NCI-H446 treated with DMSO at 0.1 percent for 48 hours (cell line): ENCODE measurements around the gene ULBP2.
"Not testable (repeated sequence)": the region's sequence is repeated elsewhere in the genome, so short reads cannot be mapped to it uniquely, and the experiment has no call there.

Experiments used
- DNase-seq: peaks from one replicate; lab custom pipeline; 2025; lab: John Stamatoyannopoulos, UW

ULBP2 gene

GRCh38 chr6:149909701-149910470 lies 31.9 kb upstream of the ULBP2 start:
- DNase-seq: no peak

- no peak for DNase-seq
These were observed 31.1 kb upstream of the ULBP2 start for GRCh38 chr6:149910721-149911151.

DNA sequence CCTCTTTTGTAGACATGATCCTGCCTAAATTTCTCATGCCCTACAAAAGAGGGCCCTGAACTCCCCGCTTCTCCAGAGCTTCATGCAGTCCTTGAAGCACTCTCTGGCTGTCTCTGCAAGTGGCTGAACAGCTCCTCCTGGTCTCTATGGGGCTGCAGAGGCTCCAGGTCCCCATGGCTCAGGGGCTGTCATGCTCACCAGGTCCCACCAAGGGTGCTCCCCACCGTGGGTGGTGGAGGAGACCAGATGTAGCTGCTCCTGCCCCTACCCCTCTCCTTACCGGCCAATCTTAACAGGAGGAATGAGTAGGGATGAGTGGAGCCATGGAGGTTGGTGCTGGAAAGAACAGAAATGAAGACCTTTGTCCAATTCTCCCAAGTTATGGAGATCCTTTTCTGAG lies 29.1 kb upstream of the ULBP2 start:
- not testable (repeated sequence) for DNase-seq

- no peak for DNase-seq
These were observed 28.7 kb upstream of the ULBP2 start for GRCh38 chr6:149913085-149913484.

DNA sequence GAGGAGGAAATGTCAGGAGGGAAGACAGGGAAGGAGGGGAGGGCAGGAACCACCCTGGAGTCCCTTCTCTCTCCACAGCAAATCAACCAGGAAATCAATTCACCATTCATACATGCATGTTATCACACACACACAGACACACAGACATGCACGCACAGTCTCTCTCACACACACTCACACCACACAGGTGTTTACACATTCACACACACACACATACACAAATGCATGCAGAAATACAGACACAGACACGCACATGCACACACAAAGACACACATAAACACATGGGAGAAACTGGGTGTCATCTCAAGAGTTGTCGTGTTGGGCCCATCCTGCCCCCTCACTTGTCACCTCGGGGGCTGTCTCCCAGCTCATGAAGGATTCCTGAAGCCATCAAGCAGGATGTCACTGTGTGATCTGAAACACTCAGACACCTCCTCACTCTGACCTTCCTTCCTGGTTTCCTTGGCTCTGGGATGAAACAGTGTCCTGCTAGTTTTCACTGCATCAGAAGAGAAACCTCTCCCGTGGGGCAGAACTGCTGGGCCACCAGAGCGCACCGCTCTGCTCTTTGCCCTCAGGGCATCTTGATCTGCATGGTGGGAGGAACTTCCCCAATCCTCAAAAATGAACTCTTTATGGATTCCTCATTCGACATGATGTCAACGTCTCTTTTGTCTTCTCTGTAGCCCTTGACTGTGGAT lies 28.1 kb upstream of the ULBP2 start:
- no peak for DNase-seq

DNA sequence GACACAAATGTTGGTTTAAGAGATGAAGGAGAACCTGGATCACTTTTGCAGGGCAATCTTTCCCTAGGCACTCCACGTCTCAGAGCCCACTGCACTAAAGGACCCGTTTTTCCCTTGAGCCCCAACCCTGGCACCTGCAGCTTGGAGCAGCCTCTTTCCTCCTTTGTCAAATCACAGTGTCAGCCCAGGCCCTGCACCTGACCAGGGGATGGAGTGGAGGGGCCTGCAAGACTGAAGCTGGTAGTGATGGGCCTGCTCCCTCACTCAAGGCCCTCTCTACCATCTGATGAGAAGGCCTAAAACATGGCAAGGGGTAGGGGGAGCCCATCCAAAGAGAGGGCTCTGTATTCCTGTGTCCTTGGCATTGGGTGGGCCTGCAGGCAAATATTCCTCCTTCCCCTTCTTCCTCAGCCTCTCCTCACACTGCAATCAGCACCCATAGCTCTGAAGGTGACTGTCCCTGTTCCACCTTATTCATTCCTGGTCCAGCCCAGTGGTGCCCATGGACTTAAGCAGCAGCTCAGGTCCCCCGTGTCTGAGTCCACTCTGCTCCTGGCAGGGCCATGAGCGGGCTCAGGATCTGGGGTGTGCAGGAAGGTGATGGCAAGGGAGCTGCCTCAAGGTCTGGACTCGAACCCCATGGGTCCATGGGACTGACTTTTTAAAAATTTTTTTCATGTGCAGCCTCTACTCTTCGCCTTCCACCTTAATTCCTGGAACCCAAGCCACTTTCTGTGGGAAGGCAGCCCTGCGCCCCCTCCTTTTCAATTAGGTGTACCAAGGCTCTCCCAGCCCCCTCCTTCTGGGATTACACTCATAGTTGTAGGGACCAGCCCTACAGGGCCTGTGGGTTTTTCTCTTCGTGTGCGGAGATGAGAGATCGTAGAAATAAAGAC lies 25.6 kb upstream of the ULBP2 start:
- no peak for DNase-seq

- no peak for DNase-seq
These were observed 24.1 kb upstream of the ULBP2 start for GRCh38 chr6:149917679-149918078.

DNA sequence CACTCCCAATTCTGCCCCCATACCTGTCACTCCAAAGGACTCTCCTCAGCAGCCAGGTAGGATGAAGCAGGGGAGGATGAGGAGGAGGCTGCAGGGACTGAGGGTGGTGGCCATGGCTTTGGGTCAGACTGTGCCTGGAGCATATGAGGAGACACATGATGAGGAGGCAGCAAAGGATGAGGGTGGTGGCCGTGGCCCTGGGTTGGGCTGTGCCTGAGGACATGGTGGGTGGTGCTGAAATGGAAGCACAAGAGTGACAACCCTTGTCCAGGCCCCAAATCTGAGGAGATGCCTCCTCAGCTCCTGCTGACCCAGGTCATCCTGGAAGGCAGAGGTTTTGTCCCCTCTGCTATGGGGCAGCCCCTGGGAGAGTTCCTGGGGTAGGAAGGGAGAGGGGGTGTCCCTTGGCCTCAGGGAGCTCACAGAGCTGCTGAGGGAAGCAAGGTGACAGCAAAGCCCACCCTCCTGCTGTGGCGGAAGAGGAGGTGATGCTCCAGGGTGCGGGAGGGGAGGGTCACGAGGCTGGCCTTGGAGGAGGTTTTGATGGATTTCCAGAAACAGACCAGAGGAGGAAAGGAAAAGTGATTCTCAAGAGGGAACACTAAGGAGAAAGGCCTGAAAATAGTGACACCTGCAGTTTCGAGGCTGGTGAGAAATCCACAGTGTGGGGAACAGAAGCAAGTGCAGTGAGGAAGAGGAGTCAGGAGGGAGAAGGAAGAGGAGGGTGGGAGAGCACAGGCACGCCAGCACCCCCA lies 23.5 kb upstream of the ULBP2 start:
- DNase-seq: no peak

GRCh38 chr6:149919126-149919833 lies 22.5 kb upstream of the ULBP2 start:
- not testable (repeated sequence) for DNase-seq

- DNase-seq: no peak
These were observed 22.0 kb upstream of the ULBP2 start for GRCh38 chr6:149919834-149920225.

DNA sequence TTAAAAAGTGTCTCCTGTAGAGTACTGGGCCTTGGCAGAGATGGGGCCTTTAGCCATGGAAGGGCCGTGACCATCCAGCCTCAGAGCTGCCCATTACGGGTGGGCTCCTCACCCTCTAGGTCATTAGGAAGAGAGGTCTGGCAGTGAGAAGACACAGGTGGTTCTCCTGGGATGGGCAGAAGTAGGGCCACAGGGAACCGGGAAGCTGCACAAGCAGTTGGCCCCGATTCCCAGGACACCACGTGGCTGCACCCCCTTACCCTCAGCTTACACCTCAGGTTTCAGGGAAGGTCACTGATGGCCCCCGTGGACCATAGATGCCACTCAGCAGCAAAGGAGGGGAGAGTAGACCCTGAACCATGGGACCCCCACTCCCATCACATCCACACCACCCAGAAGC lies 20.5 kb upstream of the ULBP2 start:
- no peak for DNase-seq

GRCh38 chr6:149922091-149922490 lies 19.7 kb upstream of the ULBP2 start:
- not testable (repeated sequence) for DNase-seq

- peak; percentile 61 for DNase-seq
These were observed 19.0 kb upstream of the ULBP2 start, which contains the start of gene RAET1G for GRCh38 chr6:149922642-149923326. Gene RAET1G (minus strand): TSS chr6:149923121. CDS start chr6:149923010, 111 bp downstream.

DNA sequence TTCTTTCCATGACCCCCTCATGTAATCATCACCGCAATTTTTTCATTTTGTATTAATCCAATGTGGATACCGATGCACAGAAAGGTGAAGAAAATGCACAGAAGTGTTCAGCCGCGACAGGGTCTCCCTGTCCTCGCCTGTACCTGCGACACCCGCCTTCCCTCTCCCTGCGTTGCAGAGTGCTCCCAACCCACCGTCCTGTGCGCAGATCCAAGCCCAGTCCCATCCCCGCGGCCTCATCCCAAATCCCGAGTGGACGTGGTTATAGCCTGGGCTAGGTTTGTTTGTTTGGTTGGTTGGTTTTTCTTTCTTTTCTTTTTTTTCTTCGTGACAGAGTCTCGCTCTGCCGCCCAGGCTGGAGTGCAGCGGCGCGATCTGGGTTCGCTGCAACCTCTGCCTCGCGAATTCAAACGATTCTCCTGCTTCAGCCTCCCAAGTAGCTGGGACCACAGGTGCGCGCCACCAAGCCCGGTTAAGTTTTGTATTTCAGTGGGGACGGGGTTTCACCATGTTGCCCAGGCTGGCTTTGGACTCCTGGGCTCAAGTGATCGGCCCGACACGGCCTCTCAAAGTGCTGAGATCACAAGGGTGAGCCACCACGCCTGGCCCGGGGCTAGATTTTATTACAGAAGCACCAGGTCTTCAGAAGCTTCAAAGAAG lies 18.4 kb upstream of the ULBP2 start:
- no peak for DNase-seq

DNA sequence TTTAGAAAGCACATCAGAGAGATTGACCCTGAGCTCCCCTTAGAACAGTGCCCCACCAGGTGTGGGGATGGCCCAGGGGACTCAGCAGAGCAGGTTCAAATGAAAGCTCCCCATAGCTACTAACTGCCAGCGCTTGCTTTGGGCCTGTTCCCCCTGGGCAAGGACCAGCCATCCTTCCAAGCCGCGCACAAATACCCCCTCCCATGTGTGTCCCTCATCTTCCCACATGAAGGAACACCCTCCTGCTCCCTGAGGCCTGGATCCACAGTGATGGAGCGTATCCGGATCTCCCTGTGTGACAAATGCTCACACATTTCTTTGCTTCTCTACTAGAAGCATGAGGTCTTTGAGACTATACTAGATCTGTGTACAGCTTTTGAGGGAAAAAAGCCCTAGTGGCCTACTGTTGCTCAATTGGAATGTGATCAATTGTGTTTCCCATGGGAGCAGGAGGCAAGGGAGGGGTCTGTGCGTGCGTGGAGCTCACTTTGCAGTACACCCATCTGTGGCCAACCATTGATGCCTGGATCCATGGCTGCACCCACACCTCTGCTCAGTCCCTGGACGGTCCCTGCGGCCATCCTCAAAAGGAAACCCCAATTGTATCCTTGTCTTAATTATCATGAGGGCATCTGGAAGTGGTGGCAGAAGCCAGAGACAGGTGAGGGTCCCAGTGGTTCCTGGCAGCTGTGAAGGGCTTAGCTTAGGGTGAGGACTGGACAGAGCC lies 17.4 kb upstream of the ULBP2 start:
- DNase-seq: no peak

- no peak for DNase-seq
These were observed 16.9 kb upstream of the ULBP2 start for GRCh38 chr6:149924933-149925252.

DNA sequence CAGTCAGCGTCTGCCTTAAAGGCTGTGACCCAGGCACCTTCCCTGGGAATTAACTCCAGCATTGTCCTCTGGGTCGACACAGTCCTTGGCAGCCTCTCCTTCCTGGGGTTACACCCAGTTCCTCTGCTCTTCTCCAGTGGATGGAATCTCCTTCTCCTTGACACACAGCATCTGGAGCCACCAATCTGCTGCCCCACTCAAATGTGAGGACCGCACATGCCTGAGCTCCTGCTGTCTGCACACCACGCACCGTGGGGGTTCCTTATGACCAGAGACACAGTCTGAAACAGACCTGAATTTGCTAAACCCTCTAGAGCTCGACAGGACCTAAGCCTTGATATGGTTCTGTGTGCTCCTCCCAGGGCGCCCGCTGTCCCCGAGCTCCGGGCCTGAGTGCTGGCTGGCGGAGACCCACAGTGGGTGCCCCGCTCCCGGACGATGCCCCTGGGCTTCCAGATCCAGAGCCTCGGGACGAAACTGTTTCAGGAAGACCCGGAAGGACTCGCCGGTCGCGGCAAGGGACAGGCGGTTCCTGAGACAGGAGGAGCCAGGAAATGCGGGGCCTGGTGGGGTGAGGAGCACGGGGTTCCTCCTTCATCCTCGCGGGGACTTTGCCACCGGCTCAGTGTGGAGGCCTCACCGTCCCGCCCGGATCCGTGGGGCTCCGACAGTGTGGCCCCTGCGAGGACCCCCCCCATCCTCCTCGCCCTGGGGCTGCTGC lies 16.4 kb upstream of the ULBP2 start:
- DNase-seq: no peak

DNA sequence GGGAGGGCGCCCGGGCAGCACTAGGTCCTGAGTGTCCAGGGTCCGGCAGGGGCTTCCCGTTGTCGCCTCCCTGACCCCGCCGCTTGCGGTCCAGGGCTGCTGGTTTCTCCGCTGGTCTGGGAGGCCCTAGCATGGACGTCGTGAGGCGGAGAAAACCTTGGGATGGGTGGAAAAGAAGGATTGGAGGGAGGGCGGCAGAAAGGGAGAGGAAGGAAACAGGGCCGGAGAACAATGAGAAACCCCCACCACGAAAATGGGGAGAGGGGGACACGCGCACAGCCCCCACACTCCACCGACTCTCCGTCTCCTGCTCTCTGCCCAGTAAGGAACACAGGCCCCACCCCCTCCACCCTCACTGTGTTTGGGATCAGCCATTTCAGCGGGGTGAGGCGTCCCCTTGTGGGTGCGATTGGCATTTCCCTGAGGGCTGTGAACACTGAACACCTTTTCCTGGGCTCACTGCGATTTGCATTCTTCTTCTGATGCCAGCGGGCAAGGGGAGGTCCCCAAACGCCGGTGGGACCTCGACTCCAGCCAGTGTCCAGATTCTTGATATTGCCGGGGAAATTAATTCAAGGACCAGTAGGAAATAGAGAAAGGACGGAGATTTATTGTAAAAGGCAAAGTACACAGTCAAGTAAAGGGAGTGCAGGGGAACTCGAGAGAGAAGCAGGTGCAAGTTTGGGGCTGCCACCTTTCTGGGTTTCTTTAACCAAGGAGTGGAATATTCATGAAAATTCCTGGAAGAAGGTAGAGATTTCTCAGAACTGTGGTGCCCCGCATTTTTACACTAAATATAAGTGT lies 15.6 kb upstream of the ULBP2 start:
- no peak for DNase-seq
